GM19193 (cell line): ENCODE results near the gene VAV3.

Experiments
- POLR2A ChIP-seq: IDR thresholded peaks from 4 replicates; pipeline ENCODE4 v1.6.1; 2011; ENCODE audit not compliant: insufficient read depth, insufficient read length; ENCODE audit errors: extremely low read depth

Gene VAV3

GRCh38 chr1:107683191-107683657 is 281.8 kb downstream of the VAV3 start:
- no peak for TF ChIP-seq POLR2A

DNA sequence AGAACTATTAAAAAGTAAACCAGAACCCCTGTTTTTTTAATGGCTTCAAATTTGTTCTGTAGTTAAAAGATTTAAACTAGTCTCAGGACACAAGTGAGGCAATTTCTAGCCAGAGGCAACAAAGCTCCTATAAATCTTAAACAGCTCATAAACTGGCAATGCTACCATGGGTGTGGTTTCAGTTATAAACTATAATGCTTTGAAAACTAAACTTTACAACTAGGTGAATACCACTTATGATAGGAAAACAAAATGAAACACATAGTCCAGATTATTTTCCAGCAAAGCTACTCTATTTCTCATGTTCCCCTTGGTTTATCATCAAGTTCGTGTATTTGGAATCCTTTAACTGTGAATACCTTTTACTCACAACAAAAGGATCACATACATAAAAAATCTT is 282.5 kb downstream of the VAV3 start:
- TF ChIP-seq POLR2A: no peak

- no peak for TF ChIP-seq POLR2A
These were observed 283.9 kb downstream of the VAV3 start for GRCh38 chr1:107681001-107681479.

- TF ChIP-seq POLR2A: no peak
These were observed 284.4 kb downstream of the VAV3 start for GRCh38 chr1:107680579-107680985.

GRCh38 chr1:107679411-107679953 is 285.5 kb downstream of the VAV3 start:
- TF ChIP-seq POLR2A: no peak

GRCh38 chr1:107678993-107679392 is 286.0 kb downstream of the VAV3 start:
- TF ChIP-seq POLR2A: no peak

GRCh38 chr1:107677697-107678096 is 287.3 kb downstream of the VAV3 start:
- no peak for TF ChIP-seq POLR2A

GRCh38 chr1:107674486-107674885 is 290.5 kb downstream of the VAV3 start:
- TF ChIP-seq POLR2A: no peak

DNA sequence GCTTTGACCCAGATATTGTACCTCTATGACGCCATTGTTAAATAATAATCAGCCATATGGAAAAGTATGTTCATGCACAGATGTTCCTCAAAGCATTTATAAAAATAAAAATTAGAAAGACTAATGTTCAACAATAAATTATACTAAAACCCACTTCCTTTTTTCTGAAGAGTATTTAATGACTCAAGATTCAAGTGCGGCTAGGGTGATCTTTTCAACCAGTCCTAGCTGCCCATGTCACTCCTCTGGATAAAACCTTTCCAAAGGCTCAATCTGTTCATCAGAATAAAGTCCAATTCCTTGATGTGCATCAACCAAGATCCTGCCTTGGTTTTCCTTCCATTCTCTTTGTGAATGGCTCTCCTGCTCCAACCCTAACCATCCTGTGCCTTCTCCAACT is 292.0 kb downstream of the VAV3 start:
- no peak for TF ChIP-seq POLR2A

DNA sequence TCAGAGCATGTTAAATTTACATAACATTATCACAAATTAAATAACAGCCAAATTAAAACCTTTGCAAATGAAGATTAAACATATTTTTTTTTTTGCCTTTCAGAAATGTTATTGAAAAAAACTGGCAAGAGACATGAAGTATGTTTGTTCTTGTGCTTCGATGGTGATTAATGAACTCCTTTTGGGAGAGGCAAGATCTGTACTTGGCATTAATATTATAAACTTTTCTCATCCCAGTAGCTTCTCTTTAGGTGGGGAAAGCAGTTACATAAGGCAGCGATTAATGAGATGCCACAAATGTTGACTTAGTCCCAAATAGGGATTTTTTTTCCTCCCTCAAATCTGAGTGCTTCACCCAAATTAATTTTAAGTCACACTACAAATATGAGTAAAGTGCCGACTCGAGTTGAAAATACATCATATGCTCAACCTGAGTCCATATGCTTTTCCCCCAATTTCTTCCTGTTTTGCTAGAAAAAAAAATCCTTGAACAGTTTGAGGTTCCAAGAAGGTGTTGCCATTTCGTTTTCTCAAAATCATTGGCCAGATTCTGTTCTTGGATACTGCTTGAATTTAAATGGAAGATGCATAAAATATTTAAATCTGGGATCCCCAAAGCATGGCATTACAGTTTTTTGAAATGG is 294.5 kb downstream of the VAV3 start:
- TF ChIP-seq POLR2A: no peak

DNA sequence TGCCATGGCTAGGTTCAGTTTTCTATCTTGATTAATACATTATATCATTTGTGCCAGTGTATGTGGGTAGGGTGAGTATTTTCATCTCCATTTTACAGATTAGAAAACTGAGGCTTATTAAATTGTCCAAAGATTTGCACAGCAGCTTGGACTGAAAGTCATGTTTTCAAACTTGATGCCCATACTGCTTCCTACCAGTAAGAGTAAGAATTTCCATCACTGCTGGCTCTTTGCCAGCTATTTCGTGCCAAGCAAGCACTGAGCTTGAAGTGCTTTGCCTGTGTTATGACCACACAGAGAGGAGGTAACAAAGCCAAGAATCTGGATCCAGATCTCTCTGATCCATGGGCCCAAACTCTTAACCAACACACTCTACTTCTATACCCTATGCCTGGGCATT is 295.0 kb downstream of the VAV3 start:
- TF ChIP-seq POLR2A: no peak

DNA sequence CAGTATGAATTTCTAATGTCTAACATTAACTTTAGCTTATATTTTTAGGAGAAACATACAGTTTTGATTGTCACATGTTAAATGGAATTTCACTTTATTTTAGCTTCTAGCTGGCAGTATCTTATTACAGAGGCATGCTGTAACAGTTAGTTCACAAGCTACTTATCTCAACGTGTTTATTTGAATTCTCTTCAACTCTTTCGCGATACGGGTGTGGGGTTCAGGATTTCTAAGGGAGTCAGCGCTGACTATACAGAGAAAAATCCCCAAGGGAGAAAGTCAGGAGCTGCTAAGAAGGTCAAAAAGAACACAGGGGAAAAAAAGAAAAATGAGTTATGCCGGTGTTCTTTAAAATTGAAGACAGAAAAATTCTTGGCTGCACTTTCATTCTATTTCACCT is 296.2 kb downstream of the VAV3 start:
- TF ChIP-seq POLR2A: no peak

DNA sequence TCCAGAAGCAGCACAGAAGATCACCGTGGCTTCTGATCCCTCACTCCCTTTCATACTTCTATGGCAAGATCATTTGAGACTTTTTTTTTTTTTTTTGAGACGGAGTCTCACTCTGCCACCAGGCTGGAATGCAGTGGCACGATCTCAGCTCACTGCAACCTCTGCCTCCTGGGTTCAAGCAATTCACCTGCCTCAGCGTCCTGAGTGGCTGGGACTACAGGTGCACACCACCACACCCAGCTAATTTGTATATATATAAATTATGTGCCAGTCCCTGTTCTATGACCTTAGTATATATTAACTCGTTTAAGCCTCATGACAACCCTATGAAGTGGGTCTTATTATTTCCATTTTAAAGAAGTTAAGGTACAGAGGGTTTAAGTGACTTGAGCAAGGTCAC is 298.5 kb downstream of the VAV3 start:
- no peak for TF ChIP-seq POLR2A

DNA sequence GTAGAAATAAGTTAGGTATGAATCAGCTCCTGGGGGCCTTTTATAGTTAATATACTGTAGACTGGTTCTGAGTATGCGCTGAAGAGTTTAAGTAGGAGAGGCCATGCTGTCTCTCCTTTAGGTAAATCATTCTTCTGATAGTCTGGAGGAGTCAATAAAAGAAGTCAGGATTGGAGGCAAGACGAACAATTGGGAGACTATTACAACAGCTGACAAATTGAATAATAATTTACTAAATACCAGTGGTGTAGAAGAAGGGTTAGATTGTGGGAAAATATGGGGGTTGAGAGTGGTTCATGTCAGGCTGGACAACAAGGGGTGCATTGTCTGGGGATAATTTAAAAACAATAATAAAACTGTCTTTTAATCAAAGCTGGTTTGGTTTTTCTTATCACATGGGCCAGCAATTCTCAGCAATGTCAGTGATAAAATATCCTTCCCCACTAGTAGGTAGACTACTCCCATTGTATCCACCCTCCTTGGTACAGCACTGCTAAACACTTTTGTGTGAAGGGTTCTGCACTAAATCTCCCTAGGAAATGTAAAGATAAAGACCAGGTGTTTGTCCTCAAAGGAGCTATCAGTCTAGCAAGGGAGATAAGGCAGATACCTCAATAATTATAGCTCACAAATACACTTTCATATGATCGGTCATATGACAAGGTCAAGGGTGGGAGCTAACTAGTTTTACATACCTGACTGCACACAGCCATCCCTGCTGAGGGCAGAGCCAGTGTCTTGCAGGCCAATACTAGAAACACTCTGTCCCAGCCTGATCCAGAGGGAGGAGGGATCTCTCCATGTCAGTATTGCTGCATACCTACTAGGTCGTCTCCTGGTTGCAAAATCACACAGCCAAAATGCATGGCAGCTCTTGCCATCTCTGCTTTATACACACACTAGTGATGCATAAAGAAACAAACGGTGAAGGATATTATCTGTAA is 299.7 kb downstream of the VAV3 start:
- no peak for TF ChIP-seq POLR2A

- TF ChIP-seq POLR2A: no peak
These were observed 302.0 kb downstream of the VAV3 start for GRCh38 chr1:107662971-107663370.
